AG04450 (cell line): ENCODE data around the gene SLC2A2. TPM values are rescaled to one million over a fixed set of nuclear protein-coding genes. Genes with fewer than 3 reads are reported as not detected.

Experiments
- CTCF ChIA-PET: fragments of 300-600, 350-600 bp; formaldehyde crosslinking; extraction: SDS; loops from one replicate; lab custom pipeline; 2022; ENCODE audit warnings: antibody characterized with exemption, inconsistent platforms; lab: Charles Lee
- POLR2A ChIA-PET: fragments of 350-600 bp; formaldehyde crosslinking; extraction: SDS; loops from one replicate; lab custom pipeline; 2021; ENCODE audit warnings: antibody characterized with exemption, inconsistent platforms; lab: Yijun Ruan, JAX
- DNase-seq: peaks from one replicate; pipeline ENCODE4 v3.0.0-alpha.2; 2011; ENCODE audit warnings: low read depth, low spot score
- H3K27ac ChIP-seq: one replicate; pipeline ENCODE4 v1.5.1; 2012; ENCODE audit warnings: low read depth, low read length, control low read depth
- H3K27me3 ChIP-seq: one replicate; pipeline ENCODE4 v1.6.0; 2012; ENCODE audit warnings: low read length; ENCODE audit not compliant: control insufficient read depth, insufficient read depth
- H3K4me3 ChIP-seq: 2 replicates; pipeline ENCODE4 v1.5.1; 2011; ENCODE audit warnings: mild to moderate bottlenecking, low read depth, low read length, control low read depth
- H3K9me3 ChIP-seq: 2 replicates; pipeline ENCODE4 v1.5.1; 2012; ENCODE audit warnings: low read length; ENCODE audit not compliant: control insufficient read depth, insufficient read depth
- polyA plus RNA-seq: library from polyadenylated mRNA; depleted of rRNA; stranded (reverse); fragments of >200 nt; gene quantifications from 2 replicates; pipeline ENCODE4 v1.2.3, GENCODE V29; 2011
- TF ChIP-seq, protein P1 (sequence below): IDR thresholded peaks from 2 replicates; pipeline ENCODE4 v1.5.1; 2011; ENCODE audit warnings: low read depth, low read length, control low read depth, inconsistent platforms

Gene SLC2A2
- polyA plus RNA-seq, 1 experiment: not detected

DNA sequence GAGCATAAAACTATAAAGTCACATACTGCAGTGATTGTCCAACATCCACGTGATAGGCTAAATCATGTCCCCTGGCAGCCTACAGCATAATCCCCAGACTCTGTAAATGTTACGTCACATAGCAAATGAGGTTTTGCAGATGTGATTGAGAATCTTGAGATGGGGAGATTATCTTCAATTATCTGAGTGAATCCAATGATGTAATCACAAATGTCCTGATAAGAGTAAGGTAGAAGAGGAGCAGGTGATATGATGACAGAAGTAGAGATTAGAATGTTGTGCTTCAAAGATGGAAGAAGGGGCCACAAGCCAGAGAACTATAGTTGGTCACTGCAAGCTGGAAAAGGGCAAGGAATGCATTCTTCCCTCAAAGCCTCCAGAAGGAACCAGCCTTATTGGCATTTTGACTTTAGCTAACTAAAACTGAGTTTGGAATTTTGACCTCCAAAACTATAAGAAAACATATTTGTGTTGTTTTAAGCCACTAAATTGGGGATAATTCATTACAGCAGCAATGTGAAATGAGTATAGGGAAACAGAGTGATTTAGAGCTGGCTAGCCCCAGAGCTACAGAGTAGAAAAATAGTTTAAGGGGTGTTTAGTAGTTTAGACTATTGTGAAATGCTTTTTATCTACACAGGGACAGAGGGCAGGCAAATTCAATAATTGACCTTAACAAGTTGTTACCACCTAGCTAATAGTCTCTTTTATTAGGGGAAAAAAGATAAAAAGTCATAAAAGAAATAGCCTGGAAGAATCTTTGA, 15.2 kb downstream of the SLC2A2 start:
- Histone ChIP-seq H3K4me3 (no peak overlapping the region), H3K9me3 (no peaks in the 10 kb centered on the region), H3K27ac (no peak overlapping the region), H3K27me3 (no peaks in the 10 kb centered on the region)
- TF ChIP-seq, protein P1, sequence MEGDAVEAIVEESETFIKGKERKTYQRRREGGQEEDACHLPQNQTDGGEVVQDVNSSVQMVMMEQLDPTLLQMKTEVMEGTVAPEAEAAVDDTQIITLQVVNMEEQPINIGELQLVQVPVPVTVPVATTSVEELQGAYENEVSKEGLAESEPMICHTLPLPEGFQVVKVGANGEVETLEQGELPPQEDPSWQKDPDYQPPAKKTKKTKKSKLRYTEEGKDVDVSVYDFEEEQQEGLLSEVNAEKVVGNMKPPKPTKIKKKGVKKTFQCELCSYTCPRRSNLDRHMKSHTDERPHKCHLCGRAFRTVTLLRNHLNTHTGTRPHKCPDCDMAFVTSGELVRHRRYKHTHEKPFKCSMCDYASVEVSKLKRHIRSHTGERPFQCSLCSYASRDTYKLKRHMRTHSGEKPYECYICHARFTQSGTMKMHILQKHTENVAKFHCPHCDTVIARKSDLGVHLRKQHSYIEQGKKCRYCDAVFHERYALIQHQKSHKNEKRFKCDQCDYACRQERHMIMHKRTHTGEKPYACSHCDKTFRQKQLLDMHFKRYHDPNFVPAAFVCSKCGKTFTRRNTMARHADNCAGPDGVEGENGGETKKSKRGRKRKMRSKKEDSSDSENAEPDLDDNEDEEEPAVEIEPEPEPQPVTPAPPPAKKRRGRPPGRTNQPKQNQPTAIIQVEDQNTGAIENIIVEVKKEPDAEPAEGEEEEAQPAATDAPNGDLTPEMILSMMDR: no peak
- no peak for DNase-seq
- POLR2A ChIA-PET: no interaction called here
- CTCF ChIA-PET: no interaction called here

DNA sequence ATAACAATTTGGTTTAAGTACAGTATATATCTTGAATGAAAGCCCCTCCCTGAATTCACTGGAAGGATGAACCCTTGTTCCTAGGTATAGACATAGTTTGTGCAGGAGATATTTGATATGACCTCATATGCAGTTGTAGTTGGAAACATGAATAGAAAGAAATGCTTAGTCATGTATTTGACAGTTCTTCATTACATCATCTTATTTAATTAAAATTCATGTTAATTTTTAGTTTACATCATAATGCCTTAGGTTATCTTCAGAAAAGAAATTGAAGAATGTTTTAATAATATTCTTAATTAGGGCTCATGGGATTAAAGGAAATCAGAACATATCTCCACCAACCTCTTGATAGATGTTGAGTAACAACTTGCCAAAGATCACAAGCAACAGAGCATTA, 19.2 kb downstream of the SLC2A2 start:
- Histone ChIP-seq H3K9me3 (no peaks in the 10 kb centered on the region), H3K4me3 (no peak overlapping the region), H3K27ac (no peak overlapping the region), H3K27me3 (no peaks in the 10 kb centered on the region)
- DNase-seq: no peak
- ChIA-PET POLR2A (no interaction called here), CTCF (no interaction called here)
- TF ChIP-seq, protein P1: no peak

DNA sequence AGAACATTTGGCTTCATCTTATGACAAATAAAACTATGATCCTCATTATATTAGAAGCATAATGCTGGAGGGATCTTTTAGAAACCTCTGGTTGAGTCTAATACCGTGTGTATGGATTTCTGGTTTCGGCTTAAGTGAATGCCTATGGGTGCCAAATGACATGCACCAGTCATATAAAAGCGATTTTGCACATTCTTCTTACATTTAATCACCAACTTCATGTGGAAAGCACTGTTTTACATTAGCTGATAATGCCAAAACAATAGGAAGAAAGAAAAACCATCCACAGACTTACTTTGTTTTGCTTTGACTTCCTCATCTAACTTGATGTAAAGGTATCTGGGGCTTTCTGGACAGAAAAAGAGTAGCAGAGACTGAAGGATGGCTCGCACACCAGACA, 20.9 kb downstream of the SLC2A2 start:
- Histone ChIP-seq H3K4me3 (no peak overlapping the region), H3K9me3 (no peaks in the 10 kb centered on the region), H3K27me3 (no peaks in the 10 kb centered on the region), H3K27ac (no peak overlapping the region)
- TF ChIP-seq, protein P1: no peak
- no peak for DNase-seq
- ChIA-PET CTCF (interaction anchor here (1.3 kb wide), 1 partner anchor 12 kb away, joined by 6 read pairs; no protein-coding TSS in a partner anchor), POLR2A (no interaction called here)

DNA sequence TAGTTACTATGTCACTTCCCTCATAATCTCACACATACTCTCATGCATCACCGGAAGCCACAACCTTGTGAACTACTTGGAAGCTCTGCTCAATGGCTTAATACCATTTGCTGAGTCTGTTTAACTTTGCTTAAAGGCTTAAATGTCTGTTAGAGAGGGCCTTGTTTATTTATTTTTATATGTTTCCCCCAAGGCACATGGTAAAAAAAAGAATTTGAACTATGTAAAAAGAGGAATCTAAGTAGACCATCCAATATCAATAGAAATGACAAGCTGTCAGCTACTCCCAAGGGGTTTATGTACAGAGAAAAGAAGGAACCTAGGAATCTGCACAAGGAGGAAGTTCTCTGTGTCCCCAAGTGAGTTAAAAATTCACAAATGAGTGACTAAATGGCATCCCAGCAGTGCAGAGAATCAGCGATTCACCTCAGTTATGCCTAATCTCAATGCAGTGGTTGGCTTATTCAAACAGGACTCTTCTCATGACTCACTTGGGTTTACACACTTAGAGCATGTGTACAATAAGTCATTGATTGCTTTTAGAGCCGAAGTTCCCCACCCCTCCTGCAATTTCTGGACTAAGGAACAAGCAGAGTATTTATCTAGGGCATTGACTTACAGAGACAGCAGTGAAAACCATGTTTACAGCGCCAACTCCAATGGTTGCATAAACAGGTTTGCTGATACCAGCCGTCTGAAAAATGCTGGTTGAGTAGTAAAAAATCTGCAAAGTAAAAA, 24.4 kb downstream of the SLC2A2 start:
- TF ChIP-seq, protein P1: no peak
- Histone ChIP-seq H3K27ac (no peak overlapping the region), H3K4me3 (no peak overlapping the region), H3K27me3 (no peaks in the 10 kb centered on the region), H3K9me3 (no peaks in the 10 kb centered on the region)
- ChIA-PET CTCF (no interaction called here), POLR2A (no interaction called here)
- DNase-seq: no peak
